Breast epithelium (tissue), 4 donors: ENCODE data around the gene TSPEAR. TPM values are rescaled to one million over a fixed set of nuclear protein-coding genes. Genes with fewer than 3 reads are reported as not detected.

Source experiments
- DNase-seq, 2 donors: peaks; one replicate each; pipeline ENCODE4 v3.0.0-alpha.2; 2019; ENCODE audit warnings: low spot score in 2 of 2
- H3K27ac ChIP-seq, 2 donors: fragments of 200-600 bp; sonication (generic) in 1 of 2; one replicate each; pipeline ENCODE4 v1.5.1; 2016 to 2019; ENCODE audit warnings: mild to moderate bottlenecking in 1 of 2
- H3K27me3 ChIP-seq, 2 donors: fragments of 200-600 bp; sonication (generic) in 1 of 2; one replicate each; pipeline versions ENCODE4 v1.5.1 to v1.6.0; 2017 to 2019; ENCODE audit warnings: control low read depth in 1 of 2, mild to moderate bottlenecking in 1 of 2
- H3K36me3 ChIP-seq: fragments of 200-600 bp; one replicate; pipeline ENCODE4 v1.5.1; 2019
- H3K4me1 ChIP-seq, 2 donors: fragments of 200-600 bp; sonication (generic); one replicate each; pipeline ENCODE4 v1.5.1; 2016 to 2019; ENCODE audit warnings: control low read depth in 1 of 2
- H3K4me3 ChIP-seq, 3 donors: fragments of 200-600 bp; sonication (generic); 1 replicate in 2 of 3; 2 replicates in 1 of 3; pipeline ENCODE4 v1.5.1; 2016 to 2019; ENCODE audit warnings: mild to moderate bottlenecking in 3 of 3, moderate library complexity in 2 of 3
- H3K9me3 ChIP-seq, 2 donors: fragments of 200-600 bp; sonication (generic) in 1 of 2; one replicate each; pipeline ENCODE4 v1.5.1; 2016 to 2019; ENCODE audit warnings: control low read depth in 1 of 2
- CTCF ChIP-seq, 3 donors: fragments of 450-650 bp; IDR thresholded peaks; one replicate each; pipeline ENCODE4 v1.5.1; 2016 to 2017; ENCODE audit warnings: antibody characterized with exemption in 3 of 3, mild to moderate bottlenecking in 3 of 3, moderate library complexity in 3 of 3
- POLR2A ChIP-seq: fragments of 450-650 bp; IDR thresholded peaks from one replicate; pipeline ENCODE4 v1.6.1; 2016; ENCODE audit warnings: antibody characterized with exemption, mild to moderate bottlenecking, moderate library complexity
- POLR2AphosphoS5 ChIP-seq, 3 donors: sonication (generic); formaldehyde crosslinking; IDR thresholded peaks; one replicate each; pipeline ENCODE4 v1.6.1; 2017; ENCODE audit warnings: antibody characterized with exemption in 3 of 3
- intact Hi-C: fragments of 100-400 bp; cut with DNase I; formaldehyde crosslinking; loops from one replicate; pipeline ENCODE4 v1.15.1; 2023; ENCODE audit warnings: low total_unique reads
- total RNA-seq, 3 donors: library from RNA; depleted of rRNA; stranded (reverse); fragments of >200 nt; gene quantifications; one replicate each; pipeline ENCODE4 v1.1.0, GENCODE V29; 2016

Gene TSPEAR
- total RNA-seq, 3 donors from 2014 or later, result 0.15 TPM; not detected in 2

GRCh38 chr21:44467859-44468195 is 243.5 kb downstream of the TSPEAR start:
- no peak overlapping the region for H3K4me3 ChIP-seq
- H3K27ac ChIP-seq, result no peak overlapping the region
- TF ChIP-seq CTCF (IDR thresholded peaks at IDR 0.05) (no peak), POLR2AphosphoS5 (IDR thresholded peaks at IDR 0.05) (no peak), POLR2A (no peak)
- no peaks in the 10 kb centered on the region for H3K36me3 ChIP-seq
- no peaks in the 10 kb centered on the region for H3K27me3 ChIP-seq
- H3K4me1 ChIP-seq, result no peaks in the 10 kb centered on the region
- H3K9me3 ChIP-seq, result no peaks in the 10 kb centered on the region
- DNase-seq, result no peak
- intact Hi-C loops, result no loop called here

- no peaks in the 10 kb centered on the region for H3K9me3 ChIP-seq
- H3K36me3 ChIP-seq, result no peaks in the 10 kb centered on the region
- intact Hi-C loops, result no loop called here
- H3K4me1 ChIP-seq, result no peaks in the 10 kb centered on the region
- H3K4me3 ChIP-seq, result no peak overlapping the region
- no peak for DNase-seq
- H3K27me3 ChIP-seq, result no peaks in the 10 kb centered on the region
- no peak overlapping the region for H3K27ac ChIP-seq
- TF ChIP-seq CTCF (IDR thresholded peaks at IDR 0.05) (no peak), POLR2A (no peak), POLR2AphosphoS5 (IDR thresholded peaks at IDR 0.05) (no peak)
Measured at GRCh38 chr21:44466996-44467858, 244.1 kb downstream of the TSPEAR start.

GRCh38 chr21:44466351-44466954 is 244.9 kb downstream of the TSPEAR start:
- no peak overlapping the region for H3K4me3 ChIP-seq
- TF ChIP-seq CTCF (IDR thresholded peaks at IDR 0.05), result no peak
- no peak for TF ChIP-seq POLR2AphosphoS5 (IDR thresholded peaks at IDR 0.05)
- no peak for TF ChIP-seq POLR2A
- H3K9me3 ChIP-seq, result no peaks in the 10 kb centered on the region
- no peak for DNase-seq
- H3K4me1 ChIP-seq, result no peaks in the 10 kb centered on the region
- intact Hi-C loops, result no loop called here
- no peaks in the 10 kb centered on the region for H3K36me3 ChIP-seq
- no peaks in the 10 kb centered on the region for H3K27me3 ChIP-seq
- H3K27ac ChIP-seq, result no peak overlapping the region

- TF ChIP-seq POLR2AphosphoS5 (IDR thresholded peaks at IDR 0.05), result no peak
- TF ChIP-seq CTCF (IDR thresholded peaks at IDR 0.05), result no peak
- no peak for TF ChIP-seq POLR2A
- DNase-seq, result no peak
- no peaks in the 10 kb centered on the region for H3K9me3 ChIP-seq
Measured at GRCh38 chr21:44464351-44464750, 247.0 kb downstream of the TSPEAR start.

GRCh38 chr21:44463724-44464123 is 247.6 kb downstream of the TSPEAR start:
- no peaks in the 10 kb centered on the region for H3K36me3 ChIP-seq
- no peaks in the 10 kb centered on the region for H3K27me3 ChIP-seq
- intact Hi-C loops, result no loop called here
- DNase-seq, result no peak
- TF ChIP-seq POLR2A (no peak), CTCF (IDR thresholded peaks at IDR 0.05) (no peak), POLR2AphosphoS5 (IDR thresholded peaks at IDR 0.05) (no peak)
- H3K27ac ChIP-seq, result no peak overlapping the region
- no peaks in the 10 kb centered on the region for H3K9me3 ChIP-seq
- no peaks in the 10 kb centered on the region for H3K4me1 ChIP-seq
- peak overlapping the region in 1 of 3 donors; percentile 40 for H3K4me3 ChIP-seq

More at GRCh38 chr21:44464351-44464750, 247.0 kb downstream of the TSPEAR start:
- Histone ChIP-seq H3K4me1 (no peaks in the 10 kb centered on the region), H3K36me3 (no peaks in the 10 kb centered on the region), H3K4me3 (no peak overlapping the region), H3K27me3 (no peaks in the 10 kb centered on the region), H3K27ac (no peak overlapping the region)
- intact Hi-C loops, result no loop called here
